Lower leg skin (tissue), 3 donors: ENCODE results near the gene DDX27.

ENCODE experiments used
- CTCF ChIP-seq, 3 donors: fragments of 450-650 bp; IDR thresholded peaks; one replicate each; pipeline ENCODE4 v1.5.1; 2016; ENCODE audit warnings: antibody characterized with exemption in 3 of 3, mild to moderate bottlenecking in 3 of 3, moderate library complexity in 2 of 3
- POLR2A ChIP-seq, 2 donors: fragments of 450-650 bp; IDR thresholded peaks; one replicate each; pipeline ENCODE4 v1.6.1; 2016 to 2017; ENCODE audit warnings: antibody characterized with exemption in 2 of 2, mild to moderate bottlenecking in 1 of 2, moderate library complexity in 1 of 2

GRCh38 chr20:49286689-49287551 is 67.7 kb downstream of the DDX27 start:
- TF ChIP-seq CTCF (IDR thresholded peaks at IDR 0.05) (no peak), POLR2A (IDR thresholded peaks at IDR 0.05) (no peak)
